Endometrium (tissue), 2 donors: ENCODE measurements around the gene TMEM242.

ENCODE experiments used
- FAIRE-seq: peaks from 2 replicates; lab custom pipeline; 2012; peaks lifted over from hg19 to GRCh38; lab: Jason Lieb, UNC
- donor health status: control.
- donor health status: control.

The TMEM242 gene

GRCh38 chr6:157270308-157270707 lies 53.0 kb downstream of the TMEM242 start:
- FAIRE-seq = no peak

- FAIRE-seq = peak; percentile 79
These were observed 54.0 kb downstream of the TMEM242 start for GRCh38 chr6:157269261-157269794.

GRCh38 chr6:157268835-157269234 lies 54.5 kb downstream of the TMEM242 start:
- FAIRE-seq = no peak

- no peak for FAIRE-seq
These were observed 54.9 kb downstream of the TMEM242 start for GRCh38 chr6:157268396-157268795.

GRCh38 chr6:157267654-157268053 lies 55.7 kb downstream of the TMEM242 start:
- FAIRE-seq = no peak

GRCh38 chr6:157267109-157267611 lies 56.2 kb downstream of the TMEM242 start:
- FAIRE-seq = no peak

GRCh38 chr6:157266274-157267101 lies 56.8 kb downstream of the TMEM242 start:
- FAIRE-seq = no peak

- FAIRE-seq = no peak
These were observed 57.7 kb downstream of the TMEM242 start for GRCh38 chr6:157265635-157266034.

GRCh38 chr6:157265186-157265585 lies 58.1 kb downstream of the TMEM242 start:
- no peak for FAIRE-seq

GRCh38 chr6:157264701-157265100 lies 58.6 kb downstream of the TMEM242 start:
- no peak for FAIRE-seq

- FAIRE-seq = no peak
These were observed 59.4 kb downstream of the TMEM242 start for GRCh38 chr6:157263881-157264397.

- FAIRE-seq = no peak
These were observed 60.2 kb downstream of the TMEM242 start for GRCh38 chr6:157263146-157263545.

- no peak for FAIRE-seq
These were observed 61.7 kb downstream of the TMEM242 start for GRCh38 chr6:157261606-157262005.

GRCh38 chr6:157260735-157261410 lies 62.4 kb downstream of the TMEM242 start:
- FAIRE-seq = no peak

- FAIRE-seq = no peak
These were observed 63.9 kb downstream of the TMEM242 start for GRCh38 chr6:157259443-157259842.

- FAIRE-seq = no peak
These were observed 64.4 kb downstream of the TMEM242 start for GRCh38 chr6:157258878-157259277.

GRCh38 chr6:157255079-157255478 lies 68.2 kb downstream of the TMEM242 start:
- no peak for FAIRE-seq

GRCh38 chr6:157254538-157254937 lies 68.8 kb downstream of the TMEM242 start:
- FAIRE-seq = no peak

GRCh38 chr6:157253699-157254098 lies 69.6 kb downstream of the TMEM242 start:
- no peak for FAIRE-seq

GRCh38 chr6:157253017-157253416 lies 70.3 kb downstream of the TMEM242 start:
- no peak for FAIRE-seq

GRCh38 chr6:157251586-157252247 lies 71.6 kb downstream of the TMEM242 start:
- no peak for FAIRE-seq

- no peak for FAIRE-seq
These were observed 73.5 kb downstream of the TMEM242 start for GRCh38 chr6:157249826-157250225.
